Measurements from ENCODE around the gene CAB39. TPM values are rescaled to one million over a fixed set of nuclear protein-coding genes. Genes with fewer than 3 reads are reported as not detected.

The CAB39 gene
- total RNA-seq, 4 donors from 2014 or later: 47.6 to 80.3 (median 71.8) TPM

DNA sequence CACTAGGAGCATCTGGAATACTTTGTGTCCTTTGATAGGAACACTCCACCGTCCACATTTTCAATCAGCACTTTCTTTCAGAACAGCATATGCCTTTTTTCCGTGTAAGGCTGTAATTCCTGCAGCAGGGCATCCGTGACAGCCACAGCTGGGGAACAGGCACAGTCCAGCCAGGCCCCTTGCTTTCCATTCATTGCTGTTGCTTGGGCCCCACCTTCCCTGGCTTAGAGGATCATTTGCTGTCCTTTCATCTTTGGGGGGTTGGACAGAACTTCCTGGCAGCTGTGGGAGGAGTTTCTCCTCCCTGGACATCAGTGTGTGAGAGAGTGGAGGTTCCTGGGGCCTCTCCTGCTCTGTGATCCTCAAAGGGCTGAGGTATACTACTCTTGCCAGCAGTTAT lies 102.4 kb downstream of the CAB39 start:
- TF ChIP-seq, protein P1, sequence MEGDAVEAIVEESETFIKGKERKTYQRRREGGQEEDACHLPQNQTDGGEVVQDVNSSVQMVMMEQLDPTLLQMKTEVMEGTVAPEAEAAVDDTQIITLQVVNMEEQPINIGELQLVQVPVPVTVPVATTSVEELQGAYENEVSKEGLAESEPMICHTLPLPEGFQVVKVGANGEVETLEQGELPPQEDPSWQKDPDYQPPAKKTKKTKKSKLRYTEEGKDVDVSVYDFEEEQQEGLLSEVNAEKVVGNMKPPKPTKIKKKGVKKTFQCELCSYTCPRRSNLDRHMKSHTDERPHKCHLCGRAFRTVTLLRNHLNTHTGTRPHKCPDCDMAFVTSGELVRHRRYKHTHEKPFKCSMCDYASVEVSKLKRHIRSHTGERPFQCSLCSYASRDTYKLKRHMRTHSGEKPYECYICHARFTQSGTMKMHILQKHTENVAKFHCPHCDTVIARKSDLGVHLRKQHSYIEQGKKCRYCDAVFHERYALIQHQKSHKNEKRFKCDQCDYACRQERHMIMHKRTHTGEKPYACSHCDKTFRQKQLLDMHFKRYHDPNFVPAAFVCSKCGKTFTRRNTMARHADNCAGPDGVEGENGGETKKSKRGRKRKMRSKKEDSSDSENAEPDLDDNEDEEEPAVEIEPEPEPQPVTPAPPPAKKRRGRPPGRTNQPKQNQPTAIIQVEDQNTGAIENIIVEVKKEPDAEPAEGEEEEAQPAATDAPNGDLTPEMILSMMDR (IDR thresholded peaks at IDR 0.05): no peak
- no peak for TF ChIP-seq POLR2A (IDR thresholded peaks at IDR 0.05)
- intact Hi-C loops (cut with DNase I): no loop called here
- no peaks in the 10 kb centered on the region for H3K27me3 ChIP-seq
- no peaks in the 10 kb centered on the region for H3K4me1 ChIP-seq
- H3K36me3 ChIP-seq: peaks cover 0 to 95% (median 16%) of the 10 kb centered on the region in 3 donors
- no peaks in the 10 kb centered on the region for H3K9me3 ChIP-seq
- H3K4me3 ChIP-seq: no peak overlapping the region
- no peak overlapping the region for H3K27ac ChIP-seq
- no peak for DNase-seq
- 68 to 77% methylated on average over 3 of the region's 3 CpGs for WGBS, 2 donors

DNA sequence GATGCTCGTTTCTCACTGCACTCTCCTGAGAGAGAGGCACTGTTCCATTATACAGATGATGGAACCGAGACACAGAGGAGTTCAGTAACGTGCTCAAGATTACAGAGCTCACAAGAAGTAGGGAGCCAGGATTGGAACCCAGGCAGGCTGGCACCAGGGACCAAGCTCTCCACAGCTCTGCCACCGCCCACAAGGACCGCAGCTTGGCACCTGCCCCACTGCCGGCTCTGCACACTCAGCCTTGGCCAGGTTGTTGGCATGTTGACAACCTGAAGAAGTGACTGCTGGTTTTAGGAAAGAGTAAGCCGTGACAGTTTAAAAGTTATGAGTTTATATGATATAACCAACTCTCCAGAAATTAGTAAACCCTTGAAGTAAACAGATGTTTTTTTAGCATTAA lies 104.1 kb downstream of the CAB39 start:
- DNase-seq: no peak
- H3K36me3 ChIP-seq: peaks cover 0 to 96% (median 10%) of the 10 kb centered on the region in 3 donors
- 64 to 66% methylated on average over 4 to 6 of the region's 7 CpGs for WGBS, 2 donors
- no peak for TF ChIP-seq POLR2A (IDR thresholded peaks at IDR 0.05)
- TF ChIP-seq, protein P1 (IDR thresholded peaks at IDR 0.05): no peak
- intact Hi-C loops (cut with DNase I): no loop called here
- no peaks in the 10 kb centered on the region for H3K4me1 ChIP-seq
- no peaks in the 10 kb centered on the region for H3K27me3 ChIP-seq
- H3K27ac ChIP-seq: no peak overlapping the region
- H3K9me3 ChIP-seq: no peaks in the 10 kb centered on the region
- H3K4me3 ChIP-seq: no peak overlapping the region

DNA sequence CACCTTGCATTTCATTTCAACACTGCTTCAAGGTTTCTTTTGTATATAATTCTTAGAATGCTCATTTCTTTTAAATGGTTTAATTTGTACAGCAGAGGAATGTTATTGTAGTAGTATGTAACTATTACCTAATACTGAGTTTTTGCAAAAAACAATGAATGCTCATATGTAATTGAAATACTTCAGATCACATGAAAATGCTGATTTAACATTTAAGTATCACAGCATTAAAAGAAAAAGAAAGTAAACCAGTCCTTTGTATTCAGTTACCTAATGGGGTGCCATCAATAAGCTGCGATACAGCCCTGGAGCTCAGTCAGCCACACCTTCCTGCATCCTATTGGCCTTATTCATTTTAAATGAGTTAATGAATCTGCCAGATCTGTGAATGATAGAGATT lies 106.8 kb downstream of the CAB39 start:
- no peaks in the 10 kb centered on the region for H3K27me3 ChIP-seq
- intact Hi-C loops (cut with DNase I): no loop called here
- no peaks in the 10 kb centered on the region for H3K9me3 ChIP-seq
- DNase-seq: no peak
- peaks cover 0 to 77% (median 10%) of the 10 kb centered on the region in 3 donors for H3K36me3 ChIP-seq
- 96% methylated on average over 1 of the region's 1 CpG for WGBS, 2 donors
- no peak overlapping the region for H3K27ac ChIP-seq
- no peak overlapping the region for H3K4me3 ChIP-seq
- TF ChIP-seq, protein P1 (IDR thresholded peaks at IDR 0.05): no peak
- no peak for TF ChIP-seq POLR2A (IDR thresholded peaks at IDR 0.05)
- H3K4me1 ChIP-seq: peaks cover 3 to 5% (median 3%) of the 10 kb centered on the region in 3 donors

DNA sequence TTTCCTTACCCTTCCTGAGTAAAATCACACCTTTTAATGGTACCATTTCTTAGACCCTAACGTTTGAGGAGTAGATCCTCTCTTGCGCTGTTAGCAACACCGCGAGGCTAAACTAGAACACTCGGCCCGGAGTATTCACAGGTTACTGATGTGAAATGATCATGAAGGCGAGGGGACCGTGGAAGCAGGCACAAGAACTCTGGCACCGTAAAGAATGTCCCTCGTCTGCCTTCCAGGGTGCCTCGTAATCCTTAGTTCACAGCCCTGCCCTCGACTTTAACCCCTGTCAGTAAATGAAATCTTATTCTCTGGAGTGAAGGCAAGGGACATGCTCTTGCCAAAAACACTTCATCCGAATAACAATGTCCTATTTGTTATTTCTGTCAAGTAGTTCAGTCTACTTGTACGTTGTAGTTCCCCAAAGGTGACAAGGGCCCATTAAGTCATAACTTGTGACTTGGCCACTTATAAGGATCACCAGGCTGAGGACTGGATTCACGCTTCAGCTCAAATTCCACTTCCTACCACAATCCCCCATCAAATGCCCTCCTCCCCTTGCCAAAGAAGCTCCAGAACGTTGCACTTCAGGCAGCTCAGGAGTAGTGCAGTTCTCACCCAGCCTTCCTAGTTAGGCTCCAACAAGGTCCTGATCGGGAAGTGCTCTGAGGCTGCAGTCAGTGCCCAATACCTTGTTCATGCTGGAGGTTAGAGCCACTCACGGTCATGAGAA lies 108.8 kb downstream of the CAB39 start:
- 72 to 79% methylated on average over 13 to 18 of the region's 18 CpGs for WGBS, 2 donors
- Histone ChIP-seq H3K4me3 (no peak overlapping the region), H3K4me1 (peaks cover 3 to 9% (median 4%) of the 10 kb centered on the region in 3 donors), H3K27me3 (peaks cover 0 to 8% (median 0%) of the 10 kb centered on the region in 4 donors), H3K27ac (no peak overlapping the region), H3K9me3 (no peaks in the 10 kb centered on the region), H3K36me3 (peaks cover 0 to 58% (median 6%) of the 10 kb centered on the region in 3 donors)
- no peak for TF ChIP-seq POLR2A (IDR thresholded peaks at IDR 0.05)
- TF ChIP-seq, protein P1 (IDR thresholded peaks at IDR 0.05): no peak
- DNase-seq: no peak
- intact Hi-C loops (cut with DNase I): no loop called here

DNA sequence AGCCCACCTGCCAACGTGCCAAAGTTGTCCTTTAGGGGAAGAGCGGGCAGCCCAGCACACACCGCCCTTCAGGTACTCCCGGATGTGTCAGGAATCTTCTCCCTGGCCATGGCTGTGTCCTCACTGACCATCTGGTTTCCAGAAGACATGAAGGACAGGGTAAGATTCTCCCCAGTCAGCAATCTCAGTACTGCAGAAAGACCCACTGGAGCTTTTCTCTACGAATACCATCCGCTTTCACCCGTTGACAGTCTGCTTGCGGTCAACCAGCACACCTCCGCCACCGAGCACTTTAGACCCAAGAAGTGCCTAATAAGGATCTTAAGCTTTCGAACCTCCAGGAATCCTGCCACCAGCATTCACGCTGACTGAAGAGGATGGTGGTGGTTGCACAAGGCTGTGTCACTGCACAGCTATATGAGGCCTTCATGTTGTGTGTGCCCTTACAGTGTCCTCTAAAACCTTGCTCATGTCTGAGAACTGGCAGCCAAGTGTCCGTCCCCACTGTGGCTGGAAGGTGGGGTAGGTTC lies 109.4 kb downstream of the CAB39 start:
- Histone ChIP-seq H3K27ac (no peak overlapping the region), H3K4me3 (no peak overlapping the region), H3K36me3 (peaks cover 0 to 52% (median 6%) of the 10 kb centered on the region in 3 donors), H3K27me3 (peaks cover 0 to 14% (median 0%) of the 10 kb centered on the region in 4 donors), H3K4me1 (peaks cover 3 to 9% (median 4%) of the 10 kb centered on the region in 3 donors), H3K9me3 (no peaks in the 10 kb centered on the region)
- no peak for DNase-seq
- WGBS, 2 donors: 87 to 96% methylated on average over 12 to 13 of the region's 13 CpGs
- intact Hi-C loops (cut with DNase I): no loop called here
- no peak for TF ChIP-seq POLR2A (IDR thresholded peaks at IDR 0.05)
- TF ChIP-seq, protein P1 (IDR thresholded peaks at IDR 0.05): no peak
